ENCODE results near the gene SPOCK1.

DNA sequence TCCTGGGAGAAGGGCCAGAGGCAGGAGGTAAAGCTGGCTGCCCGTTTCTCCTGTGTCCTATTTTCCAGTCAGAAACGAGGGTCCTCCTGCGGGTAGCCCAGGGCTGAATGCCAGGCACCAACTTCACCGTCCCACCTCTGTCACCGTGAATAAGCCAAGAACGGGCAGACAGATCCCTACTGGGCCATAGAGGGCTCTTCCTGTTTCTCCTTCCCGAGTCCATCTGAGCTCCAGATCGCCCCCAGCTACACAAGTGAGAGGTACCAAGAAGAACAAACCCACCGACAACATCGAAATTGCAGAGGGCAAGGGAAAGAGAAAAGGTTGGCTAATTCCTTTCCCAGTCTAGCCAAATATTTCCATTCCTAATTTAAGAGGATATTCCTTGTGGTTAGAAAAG lies 93.7 kb downstream of the SPOCK1 start:
- TF ChIP-seq, protein P1, sequence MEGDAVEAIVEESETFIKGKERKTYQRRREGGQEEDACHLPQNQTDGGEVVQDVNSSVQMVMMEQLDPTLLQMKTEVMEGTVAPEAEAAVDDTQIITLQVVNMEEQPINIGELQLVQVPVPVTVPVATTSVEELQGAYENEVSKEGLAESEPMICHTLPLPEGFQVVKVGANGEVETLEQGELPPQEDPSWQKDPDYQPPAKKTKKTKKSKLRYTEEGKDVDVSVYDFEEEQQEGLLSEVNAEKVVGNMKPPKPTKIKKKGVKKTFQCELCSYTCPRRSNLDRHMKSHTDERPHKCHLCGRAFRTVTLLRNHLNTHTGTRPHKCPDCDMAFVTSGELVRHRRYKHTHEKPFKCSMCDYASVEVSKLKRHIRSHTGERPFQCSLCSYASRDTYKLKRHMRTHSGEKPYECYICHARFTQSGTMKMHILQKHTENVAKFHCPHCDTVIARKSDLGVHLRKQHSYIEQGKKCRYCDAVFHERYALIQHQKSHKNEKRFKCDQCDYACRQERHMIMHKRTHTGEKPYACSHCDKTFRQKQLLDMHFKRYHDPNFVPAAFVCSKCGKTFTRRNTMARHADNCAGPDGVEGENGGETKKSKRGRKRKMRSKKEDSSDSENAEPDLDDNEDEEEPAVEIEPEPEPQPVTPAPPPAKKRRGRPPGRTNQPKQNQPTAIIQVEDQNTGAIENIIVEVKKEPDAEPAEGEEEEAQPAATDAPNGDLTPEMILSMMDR (conservative IDR thresholded peaks at IDR 0.05): no peak
- no peak for TF ChIP-seq EZH2 (IDR thresholded peaks at IDR 0.05; ENCODE audit: low read depth)

Data from PC-9 (cell line).